ENCODE results near the gene MICALL1. TPM values are rescaled to one million over a fixed set of nuclear protein-coding genes. Genes with fewer than 3 reads are reported as not detected.
"Not testable (repeated sequence)": the region's sequence is repeated elsewhere in the genome, so short reads cannot be mapped to it uniquely, and the experiment has no call there.

The MICALL1 gene
- total RNA-seq, 8 experiments from 2014 or later, result 14.5 to 42.2 (median 19.7) TPM

DNA sequence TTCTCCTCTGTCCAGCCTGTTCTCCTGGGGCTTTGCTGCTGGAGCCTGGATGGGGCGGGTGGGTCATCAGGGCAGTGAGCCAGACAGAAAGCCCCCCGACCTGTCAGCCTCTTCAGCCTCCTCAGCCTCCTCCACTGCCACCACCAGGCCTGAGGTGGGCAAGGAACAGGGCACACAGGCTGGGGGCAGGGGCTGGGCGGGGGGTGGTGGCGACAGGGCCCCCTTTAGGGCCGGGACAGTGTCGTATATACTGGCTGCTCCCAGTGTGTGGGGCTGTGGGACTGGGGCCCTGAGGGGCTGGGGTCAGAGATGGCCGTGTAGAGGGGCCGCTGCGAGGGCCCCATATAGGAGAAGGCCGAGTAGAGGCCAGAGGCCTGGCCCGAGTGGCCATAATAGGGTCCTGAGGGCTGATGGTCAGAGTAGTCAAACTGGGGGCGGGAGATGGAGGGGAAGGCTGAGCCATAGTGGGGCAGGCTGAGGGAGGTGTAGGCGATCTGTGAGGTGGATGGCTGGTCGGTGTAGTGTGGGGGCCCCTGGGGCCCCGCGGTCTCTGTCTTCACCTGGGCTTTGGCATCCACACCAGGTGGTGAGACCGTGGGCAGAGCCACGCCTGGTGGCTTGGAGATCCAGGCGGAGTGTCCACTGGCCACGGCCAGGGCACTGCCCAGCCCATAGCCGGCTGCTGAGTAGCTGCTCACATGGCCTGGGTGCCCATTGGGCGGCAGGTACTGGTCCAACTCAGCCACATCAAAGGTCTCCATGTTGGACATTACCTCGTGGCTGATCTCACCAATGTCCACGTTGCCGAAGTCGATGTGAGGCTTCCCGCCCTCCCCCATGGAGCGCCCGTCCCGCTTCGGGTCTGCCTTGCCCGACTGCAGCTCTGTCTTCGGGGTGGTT lies 67.4 kb downstream of the MICALL1 start:
- Histone ChIP-seq H3K4me1 (replicated peaks in 1 of 2) (no peaks in the 10 kb centered on the region), H3K4me3 (no peak overlapping the region), H3K27ac (no peak overlapping the region)
- ATAC-seq (replicated peaks in 6 of 8), result peak in 3 of 8 experiments; percentile 4 to 24 (median 24)
- WGBS, 10 experiments, result 60 to 100% (median 93%) methylated on average over 1 to 4 of the region's 33 CpGs; no CpG with 5 or more reads in 7 of the 10 experiments
- in situ Hi-C loops (cut with MboI; ENCODE audit: low pct_unique_long_range_greater_than_20kb in 2 of 9, low sequenced_read_pairs in 9 of 9, unreplicated experiment in 9 of 9), result loop anchor here in 2 of 9 experiments (25.0 kb wide), 1 partner anchor 161 kb away; the partner anchor contains the start of genes GALR3 (in 2 of the 2) and GCAT (in 2 of the 2)

DNA sequence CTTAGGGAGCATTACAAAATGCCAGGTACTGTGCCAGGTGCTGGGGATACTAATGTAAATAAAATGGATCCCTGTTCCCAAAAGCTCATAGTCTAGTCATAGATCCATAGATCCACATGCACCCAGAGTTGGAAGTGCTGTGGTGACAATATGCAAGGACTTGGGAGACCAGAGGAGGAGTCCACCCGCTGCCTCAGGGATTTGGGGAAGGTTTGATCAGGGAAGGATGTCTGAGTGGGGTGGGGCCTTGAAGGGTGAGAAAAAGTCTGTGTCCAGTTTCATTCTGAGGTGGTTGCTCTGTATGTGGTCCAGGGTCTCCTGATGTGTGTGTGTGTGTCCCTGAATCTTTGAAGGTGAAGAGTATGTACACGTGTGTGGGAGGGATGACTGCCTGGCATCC lies 69.1 kb downstream of the MICALL1 start:
- Histone ChIP-seq H3K4me3 (no peak overlapping the region), H3K27ac (no peak overlapping the region), H3K4me1 (replicated peaks in 1 of 2) (no peaks in the 10 kb centered on the region)
- ATAC-seq (replicated peaks in 6 of 8), result peak in 3 of 8 experiments; percentile 36 to 76 (median 52)
- in situ Hi-C loops (cut with MboI; ENCODE audit: low pct_unique_long_range_greater_than_20kb in 2 of 9, low sequenced_read_pairs in 9 of 9, unreplicated experiment in 9 of 9), result no loop called here
- 80 to 100% (median 100%) methylated on average over 1 of the region's 2 CpGs; no CpG with 5 or more reads in 5 of the 10 experiments for WGBS, 10 experiments

DNA sequence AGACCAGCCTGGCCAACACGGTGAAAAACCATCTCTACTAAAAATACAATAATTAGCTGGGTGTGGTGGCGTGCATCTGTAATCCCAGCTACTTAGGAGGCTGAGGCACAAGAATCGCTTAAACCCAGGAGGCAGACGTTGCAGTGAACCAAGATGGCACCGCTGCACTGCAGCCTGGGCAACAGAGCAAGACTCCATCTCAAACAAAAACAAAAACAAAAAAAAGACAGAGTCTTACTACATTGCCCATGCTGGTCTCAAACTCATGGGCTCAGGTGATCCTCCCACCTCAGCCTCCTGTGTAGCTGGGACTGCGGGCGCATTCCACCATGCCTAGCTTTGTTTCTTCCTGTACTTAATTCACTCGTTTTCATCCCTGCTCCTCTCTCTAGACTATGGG lies 69.9 kb downstream of the MICALL1 start:
- ATAC-seq (replicated peaks in 6 of 8); H3K4me1 ChIP-seq (replicated peaks in 1 of 2); H3K4me3 ChIP-seq; in situ Hi-C loops (cut with MboI; ENCODE audit: low pct_unique_long_range_greater_than_20kb in 2 of 9, low sequenced_read_pairs in 9 of 9, unreplicated experiment in 9 of 9); H3K27ac ChIP-seq: not testable (repeated sequence)
- WGBS, 10 experiments, result 33 to 100% (median 100%) methylated on average over 1 to 3 of the region's 8 CpGs; no CpG with 5 or more reads in 5 of the 10 experiments

DNA sequence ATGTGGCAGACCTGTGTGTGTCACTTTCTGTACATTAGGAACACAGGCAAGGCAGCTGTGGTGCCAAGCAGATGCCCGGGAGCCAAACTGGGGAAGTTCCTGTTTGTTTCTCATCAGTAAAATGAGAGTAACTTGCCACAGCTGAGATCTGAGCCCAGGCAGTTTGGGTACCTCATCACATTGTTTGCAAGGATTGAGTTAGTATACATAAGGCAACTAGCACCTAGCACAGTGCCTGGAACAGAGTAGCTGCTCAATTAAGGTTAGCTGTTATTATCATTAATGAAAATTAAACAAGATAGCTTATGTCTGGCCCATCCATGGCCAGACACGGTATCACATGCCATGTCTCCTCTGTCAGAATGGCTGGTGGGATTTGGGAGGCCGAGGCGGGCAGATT lies 70.5 kb downstream of the MICALL1 start:
- ATAC-seq (replicated peaks in 6 of 8), result no peak
- no peaks in the 10 kb centered on the region for H3K4me1 ChIP-seq (replicated peaks in 1 of 2)
- H3K27ac ChIP-seq, result no peak overlapping the region
- in situ Hi-C loops (cut with MboI; ENCODE audit: low pct_unique_long_range_greater_than_20kb in 2 of 9, low sequenced_read_pairs in 9 of 9, unreplicated experiment in 9 of 9), result no loop called here
- H3K4me3 ChIP-seq, result no peak overlapping the region
- WGBS, 10 experiments, result 60 to 100% (median 92%) methylated on average over 1 to 4 of the region's 4 CpGs; no CpG with 5 or more reads in 5 of the 10 experiments

DNA sequence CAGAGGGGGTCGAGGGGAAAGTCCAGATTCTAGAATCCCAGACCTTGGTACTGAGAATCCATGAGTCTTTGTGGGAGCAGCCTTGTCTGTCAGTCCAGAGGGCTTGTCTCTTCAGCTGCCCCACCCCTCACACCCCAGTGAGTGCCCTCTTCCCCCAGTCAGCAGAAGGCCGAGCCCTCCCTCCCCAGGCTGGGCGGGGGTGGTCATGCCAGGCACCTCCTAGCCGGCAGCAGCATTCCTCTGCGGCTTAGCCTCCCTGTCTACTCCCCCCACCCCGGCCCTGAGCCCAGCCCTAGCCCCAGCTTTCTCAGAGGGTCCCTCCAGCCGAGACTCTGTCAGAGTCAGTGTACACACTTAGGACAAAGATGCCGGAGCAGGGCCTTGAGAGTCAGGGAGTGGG lies 73.7 kb downstream of the MICALL1 start:
- Histone ChIP-seq H3K4me3 (no peak overlapping the region), H3K27ac (no peak overlapping the region), H3K4me1 (replicated peaks in 1 of 2) (no peaks in the 10 kb centered on the region)
- in situ Hi-C loops (cut with MboI; ENCODE audit: low pct_unique_long_range_greater_than_20kb in 2 of 9, low sequenced_read_pairs in 9 of 9, unreplicated experiment in 9 of 9), result no loop called here
- WGBS, 10 experiments, result no CpG with 5 or more reads among the region's 8 CpGs
- ATAC-seq (replicated peaks in 6 of 8), result peak in 2 of 8 experiments; percentile 40 to 57

DNA sequence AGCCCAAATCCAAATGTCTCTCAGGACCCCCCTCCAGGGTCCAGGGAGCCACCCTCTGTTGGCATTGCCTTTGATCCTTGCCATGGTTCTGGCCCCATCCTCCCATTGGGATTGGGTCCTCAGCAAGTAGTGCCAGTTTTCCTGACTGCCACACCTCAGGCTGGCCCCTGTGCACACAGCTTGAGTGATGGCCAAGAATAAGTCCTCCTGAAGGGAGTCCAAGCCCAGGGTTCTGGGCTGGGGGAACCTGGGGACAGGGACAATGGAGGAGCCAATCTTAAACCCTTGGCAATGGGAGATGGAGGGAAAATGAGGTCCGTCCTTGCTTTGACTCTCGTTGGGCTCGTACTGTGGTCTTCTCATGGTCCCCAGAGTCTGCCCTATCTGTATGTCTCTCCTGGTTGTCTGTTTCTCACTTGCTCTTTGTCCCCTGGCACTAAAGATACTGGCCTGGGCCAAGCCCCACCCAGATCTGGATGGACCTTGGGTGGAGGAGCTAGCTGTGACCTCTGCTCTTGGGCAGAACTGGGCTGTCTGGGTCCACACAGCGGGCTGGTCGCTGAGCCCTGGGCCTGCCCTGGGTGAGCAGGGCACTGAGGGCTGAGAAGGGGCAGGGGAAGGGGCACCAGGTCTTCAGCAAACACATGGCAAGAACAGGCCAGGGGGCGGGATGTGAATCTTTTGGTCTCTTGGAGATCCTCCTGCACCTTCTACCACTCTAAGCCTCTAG lies 75.3 kb downstream of the MICALL1 start:
- no peak for ATAC-seq (replicated peaks in 6 of 8)
- Histone ChIP-seq H3K4me3 (no peak overlapping the region), H3K4me1 (replicated peaks in 1 of 2) (no peaks in the 10 kb centered on the region), H3K27ac (no peak overlapping the region)
- in situ Hi-C loops (cut with MboI; ENCODE audit: low pct_unique_long_range_greater_than_20kb in 2 of 9, low sequenced_read_pairs in 9 of 9, unreplicated experiment in 9 of 9), result no loop called here
- WGBS, 10 experiments, result 90 to 100% (median 96%) methylated on average over 2 to 5 of the region's 6 CpGs; no CpG with 5 or more reads in 6 of the 10 experiments

DNA sequence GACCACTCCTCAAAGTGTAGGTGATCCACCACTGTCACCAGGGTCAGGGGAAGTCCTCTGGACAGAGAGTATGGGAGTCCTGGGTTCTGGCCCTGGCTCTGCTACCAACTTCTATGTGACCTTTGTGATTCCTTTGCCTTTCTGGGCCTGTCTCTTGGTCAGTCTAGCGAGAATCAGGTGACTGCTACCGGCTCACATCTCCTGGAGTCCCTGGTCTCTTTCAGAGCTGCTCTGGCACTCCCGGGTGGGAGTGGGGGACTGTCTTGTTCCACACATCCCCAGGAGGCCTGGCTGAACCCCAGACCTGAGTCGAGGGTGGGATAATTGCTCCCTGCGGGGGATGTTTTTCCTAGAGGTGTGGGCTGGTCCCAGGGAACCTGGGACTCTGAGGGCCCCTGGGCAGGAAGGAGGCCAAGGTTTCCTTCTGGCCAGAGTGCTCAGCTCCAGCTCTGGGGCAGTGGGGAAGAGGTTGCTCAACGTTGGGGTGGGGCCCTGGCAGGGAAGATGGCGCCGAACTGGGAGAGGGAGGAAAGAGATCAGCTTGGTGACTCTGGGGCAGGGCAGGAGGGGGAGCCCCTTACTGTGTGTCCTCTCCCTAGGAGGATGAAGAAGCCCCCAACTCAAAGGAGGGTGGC lies 76.2 kb downstream of the MICALL1 start:
- 92 to 93% methylated on average over 2 of the region's 8 CpGs; no CpG with 5 or more reads in 8 of the 10 experiments for WGBS, 10 experiments
- H3K4me1 ChIP-seq (replicated peaks in 1 of 2), result no peaks in the 10 kb centered on the region
- in situ Hi-C loops (cut with MboI; ENCODE audit: low pct_unique_long_range_greater_than_20kb in 2 of 9, low sequenced_read_pairs in 9 of 9, unreplicated experiment in 9 of 9), result no loop called here
- no peak overlapping the region for H3K4me3 ChIP-seq
- peak in 1 of 8 experiments; percentile 29 for ATAC-seq (replicated peaks in 6 of 8)
- H3K27ac ChIP-seq, result no peak overlapping the region

DNA sequence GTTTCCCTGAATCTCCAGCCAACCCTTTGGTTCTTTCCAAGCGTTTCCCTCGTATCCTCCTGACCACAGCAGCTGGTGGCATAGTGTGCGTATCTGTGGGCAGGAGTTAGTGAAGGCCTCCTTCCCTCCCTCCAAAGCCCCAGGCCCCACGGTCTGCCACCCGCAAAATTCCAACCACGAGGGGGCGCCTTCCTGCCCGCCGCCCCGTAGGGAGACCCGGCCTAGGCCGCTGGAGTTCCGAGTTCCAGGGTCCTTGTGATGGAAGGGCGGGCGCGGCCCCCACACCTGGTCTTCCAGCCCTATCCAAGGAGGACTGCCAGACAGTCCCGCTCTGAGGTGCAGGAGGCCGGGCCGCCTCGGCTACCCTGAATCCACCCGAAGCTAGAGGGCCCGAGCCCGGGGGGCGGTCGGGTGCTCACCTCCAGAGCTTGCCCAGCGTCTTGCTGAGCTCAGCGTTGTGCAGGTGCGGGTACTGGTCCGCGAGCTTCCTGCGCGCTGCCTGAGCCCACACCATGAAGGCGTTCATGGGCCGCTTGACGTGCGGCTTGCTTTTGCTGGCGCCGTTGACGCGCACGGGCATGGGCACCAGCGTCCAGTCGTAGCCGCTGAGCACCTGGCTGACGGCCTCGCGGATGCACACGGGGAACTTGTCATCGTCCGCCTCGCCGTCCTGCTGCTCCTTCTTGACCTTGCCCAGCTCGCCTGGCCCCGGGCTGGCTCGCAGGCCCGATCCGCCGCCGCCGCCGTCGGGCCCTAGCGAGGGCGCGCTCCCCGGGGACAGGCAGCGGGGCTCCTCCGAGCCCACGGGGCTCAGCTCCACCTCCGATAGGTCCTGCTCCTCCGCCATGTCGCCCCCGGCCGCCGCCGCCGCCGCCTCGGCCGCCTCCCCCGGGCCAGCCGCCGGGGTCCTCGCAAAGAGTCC lies 77.1 kb downstream of the MICALL1 start:
- no peak for ATAC-seq (replicated peaks in 6 of 8)
- Histone ChIP-seq H3K27ac (no peak overlapping the region), H3K4me1 (replicated peaks in 1 of 2) (no peaks in the 10 kb centered on the region), H3K4me3 (no peak overlapping the region)
- 46 to 100% (median 60%) methylated on average over 2 to 20 of the region's 84 CpGs; no CpG with 5 or more reads in 3 of the 10 experiments for WGBS, 10 experiments
- in situ Hi-C loops (cut with MboI; ENCODE audit: low pct_unique_long_range_greater_than_20kb in 2 of 9, low sequenced_read_pairs in 9 of 9, unreplicated experiment in 9 of 9), result no loop called here

DNA sequence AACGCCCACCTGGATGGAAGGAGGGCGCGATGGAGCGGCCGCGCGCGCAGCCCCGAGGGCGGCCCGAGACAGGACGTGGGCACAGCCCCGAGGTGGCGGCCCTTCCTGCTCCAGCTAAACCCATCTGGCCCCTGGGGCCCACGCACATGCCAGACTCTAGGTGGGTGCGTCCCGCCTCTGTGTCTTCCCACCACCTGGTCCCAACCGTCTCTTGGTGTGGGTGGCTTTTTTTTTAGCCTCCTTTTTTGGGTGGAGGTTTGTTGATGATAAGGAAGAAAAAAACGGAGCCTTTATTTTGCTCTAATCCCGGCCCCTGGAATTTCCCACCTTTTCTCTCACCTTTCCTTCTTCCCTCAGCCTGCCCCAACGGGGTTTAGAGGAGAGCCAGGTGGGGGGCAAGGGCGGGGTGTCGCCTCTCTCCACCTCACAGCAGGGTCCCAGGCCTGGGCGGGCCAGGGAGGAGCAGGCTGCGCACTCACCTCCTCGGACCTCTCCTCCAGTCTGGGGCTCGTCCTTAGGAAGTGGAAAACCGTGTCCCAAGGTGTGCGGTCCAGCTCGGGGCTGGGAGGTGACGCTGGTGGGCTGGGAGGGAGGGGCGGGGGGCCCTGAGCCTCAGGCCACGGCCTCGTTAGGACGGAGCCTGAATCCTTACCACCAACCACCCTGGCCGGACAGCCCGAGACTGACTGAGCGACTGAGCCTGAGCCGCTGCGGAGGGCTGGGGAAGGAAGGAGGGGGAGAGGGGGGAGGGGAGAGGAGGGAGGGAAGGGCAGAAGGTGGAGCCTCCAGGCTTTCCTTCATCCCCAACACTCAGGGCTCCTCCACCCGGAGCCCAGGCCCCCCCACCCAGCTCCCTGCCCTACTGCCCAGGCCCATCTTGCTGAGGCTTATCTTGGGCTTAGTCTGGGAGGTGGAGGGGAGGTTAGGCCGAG lies 78.0 kb downstream of the MICALL1 start, which contains the start of gene SOX10:
SOX10 (minus strand) TSS at position 696 of the 932 bp plus-strand sequence. CDS start 771 bp downstream, outside the sequence.
- ATAC-seq (replicated peaks in 6 of 8), result peak in 3 of 8 experiments; percentile 16 to 25 (median 23)
- in situ Hi-C loops (cut with MboI; ENCODE audit: low pct_unique_long_range_greater_than_20kb in 2 of 9, low sequenced_read_pairs in 9 of 9, unreplicated experiment in 9 of 9), result no loop called here
- WGBS, 10 experiments, result 5 to 40% (median 20%) methylated on average over 1 to 6 of the region's 42 CpGs; no CpG with 5 or more reads in 5 of the 10 experiments

DNA sequence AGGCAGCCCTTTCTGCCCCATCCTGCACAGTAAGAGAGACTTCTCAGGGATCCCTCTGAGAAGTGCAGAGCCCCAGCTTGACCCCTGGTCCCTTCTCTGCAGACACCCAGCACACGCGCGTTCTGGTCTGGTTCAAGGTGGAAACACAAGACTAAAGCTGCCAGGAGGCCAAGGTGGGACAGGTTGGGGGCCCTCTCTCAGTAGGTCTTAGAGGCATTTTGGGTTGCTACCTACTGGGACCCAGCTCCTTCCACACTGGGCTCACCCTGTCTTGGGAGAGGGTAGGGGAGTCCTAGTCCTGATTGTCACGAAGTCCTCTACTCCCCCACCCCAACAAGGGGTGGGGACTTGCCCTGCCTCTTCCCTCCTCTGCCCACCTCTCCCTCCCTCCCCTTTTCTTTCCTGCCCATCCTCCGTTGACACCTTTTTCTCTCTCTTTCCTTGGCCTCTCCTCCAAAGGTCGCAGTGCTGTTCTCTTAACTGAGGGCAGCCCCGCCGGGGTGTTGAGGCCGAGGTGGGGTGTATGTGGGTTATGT lies 79.0 kb downstream of the MICALL1 start:
- 80 to 87% methylated on average over 1 to 3 of the region's 9 CpGs; no CpG with 5 or more reads in 8 of the 10 experiments for WGBS, 10 experiments
- no peak overlapping the region for H3K27ac ChIP-seq
- no peaks in the 10 kb centered on the region for H3K4me1 ChIP-seq (replicated peaks in 1 of 2)
- in situ Hi-C loops (cut with MboI; ENCODE audit: low pct_unique_long_range_greater_than_20kb in 2 of 9, low sequenced_read_pairs in 9 of 9, unreplicated experiment in 9 of 9), result no loop called here
- no peak overlapping the region for H3K4me3 ChIP-seq
- no peak for ATAC-seq (replicated peaks in 6 of 8)

More for the DNA sequence above, 78.0 kb downstream of the MICALL1 start, which contains the start of gene SOX10:
- H3K4me1 ChIP-seq (replicated peaks in 1 of 2), result no peaks in the 10 kb centered on the region
- no peak within 1 kb of the TSS for H3K4me3 ChIP-seq
- H3K27ac ChIP-seq, result no peak within 1 kb of the TSS

DNA sequence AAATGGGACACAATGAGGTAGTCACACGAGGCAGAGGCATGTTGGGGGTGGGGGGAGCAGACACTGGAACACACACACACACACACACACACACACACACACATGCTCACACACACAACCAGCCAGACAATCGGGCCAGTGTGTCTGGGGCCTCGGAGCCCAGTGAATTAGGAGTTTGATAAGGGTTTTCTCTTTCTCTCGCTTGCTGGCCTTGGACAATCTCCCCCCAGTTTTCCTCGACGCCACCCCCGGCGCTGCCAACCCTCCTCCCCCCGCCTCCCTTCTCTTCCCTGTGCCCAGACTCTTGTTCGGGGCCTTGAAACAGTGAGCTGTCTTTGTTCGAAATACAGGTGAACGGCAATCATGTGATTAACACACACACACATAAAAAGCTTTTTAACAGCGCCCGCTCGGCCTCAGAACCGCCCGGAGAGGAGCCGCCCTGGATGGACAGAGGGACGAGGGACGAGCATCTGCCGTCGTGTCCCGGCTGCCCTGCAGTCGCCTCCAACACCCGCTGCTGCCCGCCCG lies 79.7 kb downstream of the MICALL1 start:
- Histone ChIP-seq H3K4me1 (replicated peaks in 1 of 2) (no peaks in the 10 kb centered on the region), H3K4me3 (no peak overlapping the region), H3K27ac (no peak overlapping the region)
- in situ Hi-C loops (cut with MboI; ENCODE audit: low pct_unique_long_range_greater_than_20kb in 2 of 9, low sequenced_read_pairs in 9 of 9, unreplicated experiment in 9 of 9), result no loop called here
- 100% methylated on average over 2 of the region's 27 CpGs; no CpG with 5 or more reads in 9 of the 10 experiments for WGBS, 10 experiments
- peak in 2 of 8 experiments; percentile 5 to 18 for ATAC-seq (replicated peaks in 6 of 8)

All from motor neuron (in vitro differentiated cells).